GM13977 (cell line): ENCODE measurements around the gene PDP2.

Experiments used
- DNase-seq: peaks from one replicate; pipeline ENCODE4 v3.0.0; 2012; ENCODE audit warnings: low spot score
- CTCF ChIP-seq: IDR thresholded peaks from 2 replicates; pipeline ENCODE4 v1.5.1; 2012; ENCODE audit warnings: mild to moderate bottlenecking, control low read depth; ENCODE audit not compliant: insufficient read depth; ENCODE audit errors: extremely low read depth, missing control alignments
- in situ Hi-C: fragments of 300-500 bp; cut with MboI; formaldehyde crosslinking; loops from one replicate; pipeline ENCODE4 v1.12.0; 2022; ENCODE audit warnings: low sequenced_read_pairs, low pct_unique_long_range_greater_than_20kb, mixed read lengths, inconsistent platforms; ENCODE audit not compliant: unreplicated experiment

Gene PDP2

GRCh38 chr16:66842765-66843164, 37.5 kb upstream of the PDP2 start:
- no peak for DNase-seq
- in situ Hi-C loops: no loop called here
- TF ChIP-seq CTCF: no peak

GRCh38 chr16:66843191-66843590, 37.1 kb upstream of the PDP2 start:
- no peak for TF ChIP-seq CTCF
- DNase-seq: no peak
- in situ Hi-C loops: no loop called here

GRCh38 chr16:66844009-66844341, 36.3 kb upstream of the PDP2 start:
- no peak for TF ChIP-seq CTCF
- no peak for DNase-seq
- in situ Hi-C loops: no loop called here

GRCh38 chr16:66844342-66845079, 35.8 kb upstream of the PDP2 start, which contains the start of gene CA7:
Gene CA7 (plus strand): TSS chr16:66844414. CDS start chr16:66844488, 74 bp downstream.
- DNase-seq: no peak
- in situ Hi-C loops: no loop called here

GRCh38 chr16:66845080-66845410, 35.3 kb upstream of the PDP2 start:
- in situ Hi-C loops: no loop called here
- TF ChIP-seq CTCF: no peak
- no peak for DNase-seq

More at GRCh38 chr16:66844342-66845079, 35.8 kb upstream of the PDP2 start, which contains the start of gene CA7:
- TF ChIP-seq CTCF: no peak

GRCh38 chr16:66845791-66846221, 34.5 kb upstream of the PDP2 start:
- TF ChIP-seq CTCF: no peak
- in situ Hi-C loops: no loop called here
- DNase-seq: no peak
